MG63 (cell line): Measurements from ENCODE around the gene LENG9. TPM values are rescaled to one million over a fixed set of nuclear protein-coding genes. Genes with fewer than 3 reads are reported as not detected.

Experiments
- DNase-seq: peaks from one replicate; pipeline ENCODE4 v3.0.0-alpha.2; 2020
- H3K27me3 ChIP-seq: fragments of 250-450 bp; sonication (Bioruptor Pico); 2 replicates; pipeline ENCODE4 v1.5.1; 2020; ENCODE audit warnings: mild to moderate bottlenecking, moderate library complexity
- H3K36me3 ChIP-seq: fragments of 250-450 bp; sonication (Bioruptor Pico); 2 replicates; pipeline ENCODE4 v1.5.1; 2020; ENCODE audit warnings: mild to moderate bottlenecking, moderate library complexity
- H3K4me3 ChIP-seq: fragments of 250-450 bp; sonication (Bioruptor Pico); 2 replicates; pipeline ENCODE4 v1.5.1; 2020; ENCODE audit warnings: mild to moderate bottlenecking, moderate library complexity
- H3K9me3 ChIP-seq: fragments of 250-450 bp; sonication (Bioruptor Pico); 2 replicates; pipeline ENCODE4 v1.5.1; 2020; ENCODE audit warnings: mild to moderate bottlenecking, moderate library complexity
- total RNA-seq: library from RNA; depleted of rRNA; stranded (reverse); fragments of >200 nt; shearing (Covaris generic); gene quantifications from 2 replicates; pipeline ENCODE4 v1.2.3, GENCODE V29; 2014; ENCODE audit warnings: low replicate concordance

The LENG9 gene
- total RNA-seq, 1 experiment from 2014 or later: 8.6 TPM

DNA sequence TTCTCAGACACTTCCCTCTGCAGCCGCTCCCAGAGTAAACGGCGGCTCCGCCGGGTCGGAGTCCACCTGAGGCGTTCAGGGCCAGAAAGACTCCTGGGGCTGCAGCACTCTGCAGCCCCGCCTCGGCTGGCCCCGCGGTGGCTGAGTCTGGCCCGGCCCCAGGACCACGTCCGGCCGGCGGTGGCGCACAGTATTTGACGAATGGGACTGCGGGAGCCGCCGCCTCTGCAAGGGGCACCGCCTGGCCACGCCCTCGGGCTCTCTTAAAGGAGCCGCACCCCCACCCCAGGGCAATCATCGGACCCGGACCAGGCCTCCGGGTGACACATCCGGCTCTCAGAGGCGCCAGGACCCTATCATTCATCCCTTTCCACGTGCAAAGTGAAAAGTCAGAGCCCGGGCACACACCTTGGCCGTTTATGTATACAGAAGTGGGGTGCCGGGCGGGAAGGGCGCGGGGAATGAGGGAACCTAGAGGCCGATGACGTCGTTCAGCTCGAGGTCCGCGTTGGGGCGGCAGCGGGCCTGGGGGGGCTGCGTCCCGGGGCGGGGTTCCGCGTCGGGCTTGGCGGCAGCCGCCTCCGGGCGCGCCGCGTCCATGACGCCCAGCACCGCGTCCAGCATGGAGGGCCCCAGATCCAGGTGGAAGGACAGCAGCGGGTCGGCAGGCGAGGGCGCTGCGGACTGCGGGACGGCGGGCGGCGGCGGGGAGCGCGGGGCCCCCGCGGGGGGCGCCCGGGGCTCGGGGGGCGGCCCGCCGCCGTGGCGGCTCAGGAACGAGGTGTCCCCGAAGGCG is 1.2 kb upstream of the LENG9 start:
- Histone ChIP-seq H3K27me3 (no peaks in the 10 kb centered on the region), H3K9me3 (no peaks in the 10 kb centered on the region), H3K4me3 (peak overlapping the region; percentile 61), H3K36me3 (peaks cover 26% of the 10 kb centered on the region)
- DNase-seq: peak; percentile 92

DNA sequence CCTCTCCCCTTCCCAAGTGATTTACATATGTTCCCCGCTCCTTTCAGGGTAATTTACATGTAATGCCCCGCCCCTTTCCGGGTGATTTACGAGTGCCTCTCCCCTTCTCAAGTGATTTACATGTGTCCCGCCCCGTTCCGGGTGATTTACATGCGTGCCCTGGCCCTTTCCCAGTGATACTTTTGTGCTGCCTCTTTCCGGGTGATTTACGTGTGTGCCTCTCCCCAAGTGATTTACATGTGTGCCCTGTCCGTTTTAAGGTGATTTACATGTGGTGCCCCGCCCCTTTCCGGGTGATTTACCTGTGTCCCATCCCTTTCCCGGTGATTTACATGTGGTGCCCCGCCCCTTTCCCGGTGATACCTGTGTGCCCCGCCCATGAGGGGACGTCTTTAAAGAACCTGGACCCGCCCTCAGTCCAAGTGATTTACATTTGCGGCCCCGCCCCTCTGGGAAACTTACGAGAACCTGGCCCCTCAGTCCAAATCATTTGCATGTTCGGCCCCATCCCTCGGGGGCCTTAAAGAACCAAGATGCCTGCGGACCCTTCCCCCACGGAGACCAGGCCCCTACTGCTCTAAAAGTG is 559 bp upstream of the LENG9 start:
- Histone ChIP-seq H3K4me3 (peak overlapping the region; percentile 61), H3K9me3 (no peaks in the 10 kb centered on the region)
- DNase-seq: peak; percentile 81

DNA sequence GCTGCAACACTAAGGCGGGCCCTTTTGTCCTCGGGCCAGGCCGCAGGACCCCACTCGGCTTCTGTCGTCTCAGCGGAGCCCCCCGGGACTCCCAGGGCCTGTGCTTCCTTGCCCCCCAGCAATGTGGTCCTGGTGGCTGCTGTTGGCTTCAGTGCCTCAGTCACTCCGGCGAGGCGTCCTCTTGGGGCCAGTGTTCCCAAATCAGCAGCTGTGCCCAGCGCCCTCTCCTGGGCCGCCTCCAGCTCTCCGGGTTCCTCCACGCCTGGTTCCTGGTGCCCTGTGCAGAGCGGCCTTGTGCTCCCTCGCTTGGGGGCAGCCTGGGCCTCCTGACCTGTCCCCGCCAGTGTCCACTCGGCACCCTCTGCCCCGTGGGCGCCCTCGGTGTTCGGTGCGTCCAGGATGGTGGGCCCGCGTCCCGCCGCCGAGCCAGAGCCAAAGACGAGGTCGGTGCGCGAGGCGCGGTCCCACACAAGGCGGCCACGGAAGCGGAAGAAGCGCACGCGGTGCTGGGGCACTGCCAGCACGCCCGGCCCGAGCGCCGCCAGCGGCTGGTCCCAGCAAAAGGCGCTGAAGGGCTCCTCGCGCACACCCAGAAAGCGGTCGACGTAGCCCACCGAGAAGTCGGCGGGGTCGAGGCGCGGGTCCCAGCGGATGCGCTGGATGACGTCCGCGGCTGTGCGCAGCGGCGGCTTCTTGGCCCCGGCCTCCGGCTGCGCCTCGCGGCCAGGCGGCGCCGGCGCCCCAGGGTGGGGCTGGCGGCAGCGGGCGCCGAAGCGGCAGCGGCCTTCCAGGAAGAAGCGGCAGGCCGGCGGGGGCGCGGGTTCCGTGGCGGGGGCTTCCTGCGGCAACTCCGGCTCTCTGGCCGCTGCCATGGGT is 685 bp downstream of the LENG9 start:
- Histone ChIP-seq H3K4me3 (peak overlapping the region; percentile 61), H3K36me3 (peaks cover 43% of the 10 kb centered on the region), H3K9me3 (no peaks in the 10 kb centered on the region), H3K27me3 (no peaks in the 10 kb centered on the region)
- DNase-seq: peak; percentile 72

More for the DNA sequence above, 559 bp upstream of the LENG9 start:
- Histone ChIP-seq H3K36me3 (peaks cover 31% of the 10 kb centered on the region), H3K27me3 (no peaks in the 10 kb centered on the region)

DNA sequence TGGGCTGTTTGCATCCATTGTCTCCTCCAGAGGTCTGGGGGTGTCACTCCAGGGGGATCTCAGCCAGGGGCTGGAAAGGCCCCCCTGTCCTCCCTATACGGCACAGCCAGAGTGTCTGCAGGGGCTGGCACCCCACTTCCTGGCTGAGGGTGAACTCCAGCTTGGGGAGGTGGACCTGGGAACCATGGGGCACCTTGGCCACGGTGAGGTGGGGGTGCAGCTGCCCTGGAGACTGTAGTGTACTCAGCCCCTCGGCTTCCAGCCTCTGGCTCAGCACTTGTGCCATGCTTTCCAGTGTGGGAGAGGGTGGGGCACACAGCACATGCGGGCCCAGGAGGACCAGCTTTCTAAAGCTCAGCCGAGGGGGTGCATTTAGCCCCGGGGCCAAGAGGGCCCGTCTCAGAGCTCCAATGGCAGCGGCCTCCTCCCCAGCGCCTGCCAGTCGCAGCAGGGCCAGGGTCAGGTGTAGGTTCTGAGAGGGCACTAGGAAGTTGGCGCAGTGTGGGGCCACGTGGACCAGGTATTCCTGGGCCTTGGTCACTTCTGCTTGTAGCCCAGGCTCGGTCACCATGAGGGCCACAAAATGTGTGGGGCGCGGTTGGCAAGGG is 1.4 kb downstream of the LENG9 start:
- H3K4me3 ChIP-seq: peak overlapping the region; percentile 61
- H3K27me3 ChIP-seq: no peaks in the 10 kb centered on the region
- H3K9me3 ChIP-seq: no peaks in the 10 kb centered on the region
- peak; percentile 26 for DNase-seq
- H3K36me3 ChIP-seq: peaks cover 51% of the 10 kb centered on the region

DNA sequence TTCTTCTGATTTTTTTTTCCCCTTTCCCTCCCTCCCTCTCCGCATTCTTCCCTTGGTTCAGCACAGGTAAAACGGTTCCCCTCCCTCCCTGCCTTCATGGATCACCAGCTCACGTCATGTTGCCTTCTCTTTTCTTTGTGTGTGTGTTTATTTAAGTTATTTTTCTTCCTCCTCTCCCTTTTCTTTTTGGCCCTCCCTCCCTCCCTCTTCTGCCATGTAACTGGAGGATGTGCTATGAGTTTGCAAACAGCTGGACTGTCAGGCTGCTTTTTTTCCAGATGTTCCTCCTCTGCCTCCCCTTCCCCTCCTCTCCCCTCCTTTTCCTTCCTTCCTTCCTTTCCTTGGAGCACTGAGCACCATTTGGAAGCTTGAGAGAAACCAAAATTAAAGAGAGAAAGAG is 2.0 kb downstream of the LENG9 start:
- H3K27me3 ChIP-seq: no peaks in the 10 kb centered on the region
- H3K4me3 ChIP-seq: no peak overlapping the region
- no peaks in the 10 kb centered on the region for H3K9me3 ChIP-seq
- H3K36me3 ChIP-seq: peaks cover 56% of the 10 kb centered on the region
- DNase-seq: no peak

DNA sequence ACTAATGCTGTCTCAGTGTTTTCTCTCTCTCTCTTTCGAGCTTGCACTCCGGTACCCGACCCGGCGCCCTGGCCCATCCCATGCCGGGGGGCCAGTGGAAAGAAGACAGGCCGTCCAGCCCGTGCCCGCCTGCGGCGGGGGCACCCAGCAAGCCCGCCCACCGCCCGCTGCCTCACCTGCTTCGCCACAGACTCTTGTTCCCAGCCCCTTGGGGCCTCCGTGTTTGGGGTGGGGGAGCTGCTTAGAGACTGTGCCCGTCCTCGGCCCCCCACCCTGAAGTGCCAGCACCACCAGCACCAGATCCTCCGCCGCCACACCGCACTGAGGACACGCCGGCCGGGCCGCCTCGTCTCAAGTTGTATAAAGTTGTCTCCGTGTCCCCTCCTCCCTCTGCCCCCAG is 2.4 kb downstream of the LENG9 start:
- Histone ChIP-seq H3K9me3 (no peaks in the 10 kb centered on the region), H3K36me3 (peaks cover 60% of the 10 kb centered on the region)

DNA sequence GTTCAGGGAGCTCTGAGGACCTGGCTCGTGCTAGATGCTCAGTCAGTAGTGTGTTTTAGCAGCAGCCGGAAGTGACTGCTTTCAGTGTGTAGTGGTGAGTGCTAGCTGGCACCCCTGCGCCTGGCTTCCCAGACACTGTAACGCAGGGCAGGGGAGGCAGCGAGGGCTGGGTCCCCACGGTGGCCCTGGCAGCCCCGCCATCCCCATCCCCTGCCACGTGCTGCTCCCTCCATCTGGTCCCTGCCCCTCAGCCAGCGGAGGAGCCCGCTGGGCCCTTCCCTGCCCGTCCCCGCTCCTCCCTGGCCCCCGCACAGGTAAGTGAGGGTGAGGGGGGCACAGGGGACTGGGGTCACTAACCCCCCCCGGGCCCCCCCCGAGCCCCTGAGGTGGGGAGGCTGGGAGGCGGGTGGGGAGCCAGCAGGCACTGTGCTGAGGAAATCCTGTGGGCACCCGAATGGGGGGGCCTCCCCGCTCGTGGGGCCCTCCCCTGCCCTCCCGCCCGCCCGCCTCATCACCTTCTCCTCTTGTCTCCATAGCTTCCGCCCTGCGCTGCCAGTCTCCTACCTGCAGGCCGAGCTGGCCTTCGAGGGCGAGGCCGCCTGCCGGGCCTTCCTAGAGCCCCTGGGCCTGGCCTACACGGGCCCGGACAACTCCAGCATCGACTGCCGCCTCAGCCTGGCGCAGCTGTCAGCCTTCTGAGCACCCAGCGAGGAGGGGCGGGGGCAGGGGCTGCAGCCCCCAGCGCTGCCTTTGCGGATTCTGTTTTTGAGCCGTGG is 3.2 kb downstream of the LENG9 start:
- peaks cover 68% of the 10 kb centered on the region for H3K36me3 ChIP-seq
- DNase-seq: no peak
- no peaks in the 10 kb centered on the region for H3K9me3 ChIP-seq
- H3K27me3 ChIP-seq: no peaks in the 10 kb centered on the region
- H3K4me3 ChIP-seq: no peak overlapping the region

More for the DNA sequence above, 2.4 kb downstream of the LENG9 start:
- H3K27me3 ChIP-seq: no peaks in the 10 kb centered on the region
- no peak for DNase-seq
- H3K4me3 ChIP-seq: no peak overlapping the region

DNA sequence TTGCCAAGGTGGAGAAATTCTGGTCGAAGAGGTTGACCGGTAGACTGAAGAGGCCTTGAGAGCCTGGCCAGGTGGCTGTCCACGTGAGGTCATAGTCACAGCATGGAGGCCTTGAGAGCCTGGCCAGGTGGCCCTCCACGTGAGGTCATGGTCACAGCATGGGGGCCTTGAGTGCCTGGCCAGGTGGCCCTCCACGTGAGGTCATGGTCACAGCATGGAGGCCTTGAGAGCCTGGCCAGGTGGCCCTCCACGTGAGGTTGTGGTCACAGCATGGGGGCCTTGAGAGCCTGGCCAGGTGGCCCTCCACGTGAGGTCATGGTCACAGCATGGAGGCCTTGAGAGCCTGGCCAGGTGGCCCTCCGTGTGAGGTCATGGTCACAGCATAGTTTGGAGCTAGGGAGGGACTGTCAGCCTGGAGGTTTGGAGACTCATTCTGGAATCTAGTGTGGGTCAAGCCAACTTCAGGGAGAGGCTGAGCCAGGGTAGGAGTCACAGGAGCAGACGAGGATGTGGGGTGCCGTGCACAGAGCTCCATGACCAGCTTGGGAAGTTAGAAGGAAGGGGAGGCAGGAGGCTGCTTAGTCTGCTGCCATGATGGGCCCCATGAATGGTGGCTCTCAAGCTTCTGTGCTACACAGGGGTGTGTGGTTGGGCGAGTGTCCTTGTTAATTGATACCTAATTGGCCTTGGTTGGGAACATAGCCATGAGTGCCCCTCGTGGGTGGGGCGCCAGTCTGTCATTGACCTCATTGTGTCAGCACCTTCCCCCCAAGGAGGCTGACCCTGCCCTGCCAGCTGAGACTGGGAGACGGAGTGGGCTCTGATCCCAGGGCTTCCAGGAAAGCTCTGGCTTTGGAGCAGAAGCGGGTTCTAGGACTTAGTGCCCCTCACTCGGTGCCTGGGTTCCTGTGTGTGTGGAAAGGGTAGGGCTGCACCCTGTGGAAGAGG is 4.0 kb downstream of the LENG9 start:
- no peaks in the 10 kb centered on the region for H3K27me3 ChIP-seq
- H3K4me3 ChIP-seq: no peak overlapping the region
- no peaks in the 10 kb centered on the region for H3K9me3 ChIP-seq
- no peak for DNase-seq
- H3K36me3 ChIP-seq: peaks cover 77% of the 10 kb centered on the region

DNA sequence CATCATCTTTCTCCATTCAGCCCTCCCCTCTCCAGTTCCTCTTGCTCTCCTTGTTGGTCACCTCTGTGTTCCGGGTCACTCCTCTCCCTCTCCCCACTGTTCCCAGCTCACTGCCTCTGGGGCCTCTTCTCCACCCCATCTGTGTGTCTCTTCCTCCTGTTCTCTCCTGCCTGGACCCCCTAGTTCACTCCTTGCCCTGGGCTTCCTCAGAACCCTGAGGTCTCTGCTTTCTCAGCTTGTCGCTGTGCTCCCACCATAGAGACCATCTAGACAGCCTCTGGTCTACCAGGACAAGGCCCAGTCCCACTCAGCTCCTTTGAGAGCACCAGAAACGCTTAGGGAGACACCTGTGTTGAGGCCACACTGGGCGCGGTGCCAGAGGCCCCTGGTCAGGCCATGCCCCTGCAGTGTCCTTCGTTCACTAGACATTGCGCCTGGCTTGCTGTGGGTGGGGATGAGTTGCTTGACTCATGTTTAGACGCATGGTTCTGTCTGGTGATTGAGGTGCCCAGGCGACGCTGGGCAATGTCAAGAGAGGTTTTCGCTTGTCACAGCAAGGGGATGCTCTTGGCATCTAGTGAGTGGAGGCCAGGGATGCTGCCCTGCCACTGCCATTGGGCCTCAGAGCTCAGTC is 4.8 kb downstream of the LENG9 start:
- no peaks in the 10 kb centered on the region for H3K27me3 ChIP-seq
- DNase-seq: no peak
- H3K9me3 ChIP-seq: no peaks in the 10 kb centered on the region
- H3K36me3 ChIP-seq: peaks cover 85% of the 10 kb centered on the region
- no peak overlapping the region for H3K4me3 ChIP-seq

DNA sequence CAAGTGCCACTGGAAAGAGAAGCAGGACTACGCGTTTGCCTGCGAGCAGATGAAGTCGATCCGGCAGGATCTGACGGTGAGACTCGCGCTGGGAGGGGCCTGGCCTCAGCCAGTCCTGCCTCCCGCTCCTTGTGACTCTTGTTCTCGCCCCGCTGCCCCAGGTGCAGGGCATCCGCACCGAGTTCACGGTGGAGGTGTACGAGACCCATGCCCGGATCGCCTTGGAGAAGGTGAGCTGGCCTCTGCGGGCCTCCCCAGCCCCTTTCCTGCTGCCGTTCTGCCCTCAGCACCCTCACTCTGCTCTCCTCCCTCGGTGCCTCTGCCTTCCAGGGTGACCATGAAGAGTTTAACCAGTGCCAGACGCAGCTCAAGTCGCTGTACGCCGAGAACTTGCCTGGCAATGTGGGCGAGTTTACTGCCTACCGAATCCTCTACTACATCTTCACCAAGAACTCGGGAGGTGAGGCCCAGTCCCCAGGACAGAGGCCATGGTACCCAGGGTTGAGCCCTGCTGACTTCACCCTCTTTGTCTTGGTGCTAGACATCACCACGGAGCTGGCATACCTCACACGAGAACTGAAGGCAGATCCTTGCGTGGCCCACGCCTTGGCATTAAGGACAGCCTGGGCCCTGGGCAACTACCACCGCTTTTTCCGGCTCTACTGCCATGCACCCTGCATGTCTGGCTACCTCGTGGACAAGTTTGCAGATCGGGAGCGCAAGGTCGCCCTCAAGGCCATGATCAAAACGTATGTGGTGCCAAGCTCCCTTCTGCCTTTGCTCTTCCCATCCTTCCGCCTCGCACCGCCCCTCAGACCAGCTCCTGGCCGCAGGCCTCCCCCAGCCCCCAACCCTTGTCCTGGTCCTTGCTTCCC is 5.6 kb downstream of the LENG9 start:
- Histone ChIP-seq H3K36me3 (peaks cover 92% of the 10 kb centered on the region), H3K9me3 (no peaks in the 10 kb centered on the region), H3K27me3 (no peaks in the 10 kb centered on the region), H3K4me3 (no peak overlapping the region)
- DNase-seq: no peak

DNA sequence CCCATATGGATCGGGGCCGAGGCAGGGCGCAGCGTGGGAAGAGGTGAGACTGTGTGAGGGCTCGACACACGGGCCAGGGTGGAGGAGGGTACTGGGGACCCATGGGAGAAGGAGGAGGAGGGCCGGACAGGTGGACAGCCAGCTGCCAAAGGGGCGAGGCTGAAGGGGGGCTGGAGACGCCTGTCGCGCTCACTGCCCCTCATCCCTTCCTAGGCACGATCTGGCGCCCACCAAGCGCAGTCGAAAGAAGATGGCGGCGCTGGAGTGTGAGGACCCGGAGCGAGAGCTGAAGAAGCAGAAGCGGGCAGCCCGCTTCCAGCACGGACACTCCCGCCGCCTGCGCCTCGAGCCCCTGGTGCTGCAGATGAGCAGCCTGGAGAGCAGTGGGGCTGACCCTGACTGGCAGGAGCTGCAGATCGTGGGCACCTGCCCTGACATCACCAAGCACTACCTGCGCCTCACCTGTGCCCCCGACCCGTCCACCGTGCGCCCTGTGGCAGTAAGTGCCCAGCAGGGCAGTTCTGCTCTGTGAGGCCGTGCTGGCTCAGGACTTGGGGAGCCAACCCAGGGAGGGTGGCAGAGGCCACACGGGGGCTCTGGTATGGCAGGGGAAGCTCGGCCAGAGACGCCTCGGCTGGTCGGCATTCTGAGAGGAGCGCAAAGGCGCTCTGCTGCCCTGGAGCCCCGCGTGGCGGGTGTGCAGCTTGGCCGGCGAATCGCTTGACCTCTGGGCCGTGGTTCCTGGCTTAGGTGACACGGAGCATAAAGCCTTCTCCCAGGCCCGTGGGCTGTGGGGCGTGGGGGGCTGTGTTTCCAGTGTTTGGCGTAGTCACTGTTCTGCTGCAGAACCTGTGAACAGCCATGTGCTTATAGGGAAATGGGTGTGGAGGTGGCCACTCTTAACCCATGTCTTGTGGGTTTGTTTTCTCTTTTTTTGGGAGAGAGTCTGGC is 6.9 kb downstream of the LENG9 start:
- H3K27me3 ChIP-seq: no peaks in the 10 kb centered on the region
- DNase-seq: no peak
- no peak overlapping the region for H3K4me3 ChIP-seq
- H3K9me3 ChIP-seq: no peaks in the 10 kb centered on the region
- peaks cover 92% of the 10 kb centered on the region for H3K36me3 ChIP-seq

DNA sequence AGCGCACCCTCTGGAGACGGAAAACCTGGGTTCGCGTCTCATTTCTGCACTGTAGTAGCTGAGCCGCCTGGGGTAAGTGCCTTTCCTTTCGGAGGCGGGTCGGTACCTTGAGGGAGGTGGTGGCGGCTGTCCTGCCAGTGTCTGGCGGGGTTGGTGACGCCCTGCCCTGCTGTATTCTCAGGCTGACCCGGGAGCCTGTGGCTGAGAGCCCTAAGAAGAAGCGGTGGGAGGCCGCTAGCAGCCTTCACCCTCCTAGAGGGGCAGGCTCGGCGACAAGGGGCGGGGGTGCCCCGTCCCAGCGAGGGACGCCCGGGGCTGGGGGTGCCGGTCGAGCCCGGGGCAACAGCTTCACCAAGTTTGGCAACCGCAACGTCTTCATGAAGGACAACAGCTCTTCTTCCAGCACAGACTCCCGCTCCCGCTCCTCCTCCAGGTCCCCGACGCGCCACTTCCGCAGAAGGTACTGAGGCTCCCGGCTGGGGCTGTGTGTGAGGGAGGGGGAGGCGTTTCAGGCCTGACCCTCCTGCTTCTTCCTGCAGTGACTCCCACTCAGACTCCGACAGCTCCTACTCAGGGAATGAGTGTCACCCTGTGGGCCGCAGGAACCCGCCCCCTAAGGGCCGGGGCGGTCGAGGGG is 7.7 kb downstream of the LENG9 start:
- no peak for DNase-seq
- H3K27me3 ChIP-seq: no peaks in the 10 kb centered on the region
- peaks cover 95% of the 10 kb centered on the region for H3K36me3 ChIP-seq
- no peaks in the 10 kb centered on the region for H3K9me3 ChIP-seq
- H3K4me3 ChIP-seq: no peak overlapping the region
